ENCODE results near the gene PLA2G3. TPM values are rescaled to one million over a fixed set of nuclear protein-coding genes. Genes with fewer than 3 reads are reported as not detected.

Gene PLA2G3
- total RNA-seq, 1 donor from 2014 or later: not detected

DNA sequence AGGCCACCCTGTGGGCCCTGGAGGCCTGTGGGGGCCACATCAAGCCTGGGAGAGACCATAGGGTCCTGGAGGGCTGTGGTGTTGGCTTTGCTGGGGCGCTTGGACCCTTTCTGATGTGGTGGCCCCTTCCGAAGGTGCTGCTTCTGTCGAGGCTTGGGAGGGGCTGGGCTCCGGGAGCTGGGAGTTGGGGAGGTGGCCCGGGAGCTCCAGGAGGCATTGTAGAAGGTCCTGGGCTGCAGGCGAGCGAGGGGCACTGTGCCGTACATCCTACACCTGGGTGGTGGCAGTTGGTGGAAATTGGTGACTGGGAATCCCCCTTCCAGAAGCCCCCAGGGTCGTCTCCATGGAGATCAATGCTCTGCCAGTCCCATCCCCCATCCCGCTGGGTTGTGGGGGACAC lies 2.6 kb downstream of the PLA2G3 start:
- H3K4me1 ChIP-seq (ENCODE audit: control insufficient read depth in 3 of 3, insufficient read depth in 3 of 3, low read length in 3 of 3): no peaks in the 10 kb centered on the region
- H3K4me3 ChIP-seq (ENCODE audit: low read length in 3 of 3): no peak overlapping the region
- H3K27ac ChIP-seq (ENCODE audit: low read depth, low read length): no peak overlapping the region
- H3K36me3 ChIP-seq (ENCODE audit: control insufficient read depth in 3 of 3, insufficient read depth in 3 of 3, low read length in 3 of 3): no peaks in the 10 kb centered on the region
- no peak overlapping the region for H3K9ac ChIP-seq (ENCODE audit: low read depth in 1 of 3, low read length in 3 of 3)
- H3K27me3 ChIP-seq (ENCODE audit: control insufficient read depth in 3 of 3, insufficient read depth in 3 of 3, low read length in 3 of 3): peaks cover 14 to 33% (median 20%) of the 10 kb centered on the region in 3 donors
- H3K9me3 ChIP-seq (ENCODE audit: control insufficient read depth in 3 of 3, low read length in 3 of 3): no peaks in the 10 kb centered on the region

DNA sequence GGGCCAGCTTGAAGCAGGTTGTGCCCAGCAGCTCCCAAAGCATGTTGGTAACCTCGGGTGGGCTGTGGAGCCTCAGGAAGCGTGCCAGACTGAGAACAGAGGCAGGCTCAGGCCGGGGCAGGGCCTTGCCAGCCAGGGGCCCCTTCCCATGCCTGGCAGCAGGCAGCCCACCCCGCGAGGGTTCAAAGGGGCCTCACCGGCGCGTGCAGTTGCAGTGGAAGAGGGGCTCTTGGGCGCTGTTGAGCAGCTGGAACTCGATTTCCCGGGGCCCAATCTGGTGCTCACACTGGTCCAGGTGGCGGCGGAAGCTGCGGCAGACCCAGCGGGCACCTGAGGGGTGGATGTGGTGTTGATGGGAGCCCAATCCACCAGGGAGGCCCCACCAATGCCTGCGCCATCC lies 3.6 kb downstream of the PLA2G3 start:
- Histone ChIP-seq H3K9ac (ENCODE audit: low read depth in 1 of 3, low read length in 3 of 3) (no peak overlapping the region), H3K36me3 (ENCODE audit: control insufficient read depth in 3 of 3, insufficient read depth in 3 of 3, low read length in 3 of 3) (no peaks in the 10 kb centered on the region), H3K27me3 (ENCODE audit: control insufficient read depth in 3 of 3, insufficient read depth in 3 of 3, low read length in 3 of 3) (peaks cover 14 to 33% (median 20%) of the 10 kb centered on the region in 3 donors), H3K4me3 (ENCODE audit: low read length in 3 of 3) (no peak overlapping the region), H3K4me1 (ENCODE audit: control insufficient read depth in 3 of 3, insufficient read depth in 3 of 3, low read length in 3 of 3) (no peaks in the 10 kb centered on the region), H3K27ac (ENCODE audit: low read depth, low read length) (no peak overlapping the region), H3K9me3 (ENCODE audit: control insufficient read depth in 3 of 3, low read length in 3 of 3) (no peaks in the 10 kb centered on the region)

DNA sequence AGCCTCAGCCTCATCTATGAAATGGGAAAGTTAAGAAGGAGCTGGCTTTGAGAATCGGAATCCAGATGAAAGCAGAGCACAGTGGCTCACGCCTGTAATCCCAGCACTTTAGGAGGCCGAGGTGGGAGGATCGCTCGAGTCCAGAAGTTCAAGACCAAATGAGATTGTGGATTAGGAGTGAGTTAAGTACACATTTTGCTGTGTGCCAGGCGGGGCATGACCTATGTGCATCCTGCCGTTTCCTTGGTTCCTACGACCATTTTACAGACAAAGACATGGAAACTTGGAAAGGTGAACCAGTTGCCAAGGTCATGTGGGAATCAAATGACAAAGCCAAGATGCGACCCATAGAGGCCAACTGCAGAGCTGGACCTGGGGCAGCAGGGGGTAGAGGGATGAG lies 4.2 kb downstream of the PLA2G3 start:
- Histone ChIP-seq H3K27ac (ENCODE audit: low read depth, low read length) (no peak overlapping the region), H3K4me1 (ENCODE audit: control insufficient read depth in 3 of 3, insufficient read depth in 3 of 3, low read length in 3 of 3) (no peaks in the 10 kb centered on the region), H3K9me3 (ENCODE audit: control insufficient read depth in 3 of 3, low read length in 3 of 3) (no peaks in the 10 kb centered on the region), H3K9ac (ENCODE audit: low read depth in 1 of 3, low read length in 3 of 3) (no peak overlapping the region), H3K27me3 (ENCODE audit: control insufficient read depth in 3 of 3, insufficient read depth in 3 of 3, low read length in 3 of 3) (peaks cover 14 to 33% (median 20%) of the 10 kb centered on the region in 3 donors), H3K4me3 (ENCODE audit: low read length in 3 of 3) (no peak overlapping the region), H3K36me3 (ENCODE audit: control insufficient read depth in 3 of 3, insufficient read depth in 3 of 3, low read length in 3 of 3) (no peaks in the 10 kb centered on the region)

DNA sequence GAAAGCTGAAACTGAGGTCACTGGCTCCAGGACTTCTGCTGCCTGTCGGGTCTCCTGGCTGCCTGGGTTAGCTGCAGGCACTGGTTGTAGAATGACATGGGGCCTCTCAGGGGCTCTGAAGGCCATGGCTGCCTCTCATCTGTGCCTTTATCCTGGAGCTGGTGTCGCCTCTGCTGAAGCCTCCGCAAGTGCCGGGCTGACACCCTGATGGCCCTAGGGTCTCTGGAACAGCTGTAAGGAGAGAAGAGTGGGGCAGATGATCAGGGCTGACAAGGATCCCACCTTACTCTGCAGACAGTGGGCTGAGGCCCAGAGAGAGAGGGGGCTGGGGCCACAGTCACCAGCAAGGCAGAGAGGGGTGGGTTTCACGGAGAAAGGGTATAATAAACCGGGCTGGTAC lies 4.6 kb downstream of the PLA2G3 start:
- H3K36me3 ChIP-seq (ENCODE audit: control insufficient read depth in 3 of 3, insufficient read depth in 3 of 3, low read length in 3 of 3): peaks cover 0 to 2% (median 0%) of the 10 kb centered on the region in 3 donors
- H3K4me3 ChIP-seq (ENCODE audit: low read length in 3 of 3): no peak overlapping the region
- peaks cover 14 to 33% (median 20%) of the 10 kb centered on the region in 3 donors for H3K27me3 ChIP-seq (ENCODE audit: control insufficient read depth in 3 of 3, insufficient read depth in 3 of 3, low read length in 3 of 3)
- no peak overlapping the region for H3K27ac ChIP-seq (ENCODE audit: low read depth, low read length)
- H3K4me1 ChIP-seq (ENCODE audit: control insufficient read depth in 3 of 3, insufficient read depth in 3 of 3, low read length in 3 of 3): no peaks in the 10 kb centered on the region
- no peaks in the 10 kb centered on the region for H3K9me3 ChIP-seq (ENCODE audit: control insufficient read depth in 3 of 3, low read length in 3 of 3)
- no peak overlapping the region for H3K9ac ChIP-seq (ENCODE audit: low read depth in 1 of 3, low read length in 3 of 3)

DNA sequence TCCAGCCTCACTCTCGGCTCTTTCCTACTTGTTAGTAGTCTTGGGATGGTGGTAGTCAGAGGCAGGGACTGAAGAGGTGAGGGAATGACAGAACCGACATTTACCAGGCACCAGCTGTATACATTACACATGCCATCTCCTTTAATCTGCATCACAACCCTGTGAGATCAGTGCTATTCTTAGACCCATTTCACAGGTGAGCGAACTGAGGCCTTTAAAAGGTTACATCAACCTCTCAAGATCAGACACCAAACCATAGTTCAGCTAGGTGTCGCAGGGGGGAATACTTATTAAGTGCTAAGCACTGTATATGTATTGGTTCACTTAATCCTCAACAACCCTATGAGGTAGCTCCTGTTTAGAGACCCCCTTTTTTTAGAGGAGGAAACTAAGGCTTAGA lies 5.6 kb downstream of the PLA2G3 start:
- no peaks in the 10 kb centered on the region for H3K9me3 ChIP-seq (ENCODE audit: control insufficient read depth in 3 of 3, low read length in 3 of 3)
- H3K36me3 ChIP-seq (ENCODE audit: control insufficient read depth in 3 of 3, insufficient read depth in 3 of 3, low read length in 3 of 3): peaks cover 0 to 2% (median 0%) of the 10 kb centered on the region in 3 donors
- no peak overlapping the region for H3K4me3 ChIP-seq (ENCODE audit: low read length in 3 of 3)
- no peaks in the 10 kb centered on the region for H3K4me1 ChIP-seq (ENCODE audit: control insufficient read depth in 3 of 3, insufficient read depth in 3 of 3, low read length in 3 of 3)
- no peak overlapping the region for H3K27ac ChIP-seq (ENCODE audit: low read depth, low read length)
- no peak overlapping the region for H3K9ac ChIP-seq (ENCODE audit: low read depth in 1 of 3, low read length in 3 of 3)
- peaks cover 8 to 26% (median 14%) of the 10 kb centered on the region in 3 donors for H3K27me3 ChIP-seq (ENCODE audit: control insufficient read depth in 3 of 3, insufficient read depth in 3 of 3, low read length in 3 of 3)

DNA sequence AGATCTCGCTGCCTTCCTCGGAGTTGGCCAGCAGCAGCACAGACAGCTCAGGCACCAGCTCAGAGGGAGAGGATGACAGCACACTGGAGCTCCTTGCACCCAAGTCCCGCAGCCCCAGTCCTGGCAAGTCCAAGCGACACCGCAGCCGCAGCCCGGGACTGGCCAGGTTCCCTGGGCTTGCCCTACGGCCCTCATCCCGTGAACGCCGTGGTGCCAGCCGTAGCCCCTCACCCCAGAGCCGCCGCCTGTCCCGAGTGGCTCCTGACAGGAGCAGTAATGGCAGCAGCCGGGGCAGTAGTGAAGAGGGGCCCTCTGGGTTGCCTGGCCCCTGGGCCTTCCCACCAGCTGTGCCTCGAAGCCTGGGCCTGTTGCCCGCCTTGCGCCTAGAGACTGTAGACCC lies 6.4 kb downstream of the PLA2G3 start:
- Histone ChIP-seq H3K36me3 (ENCODE audit: control insufficient read depth in 3 of 3, insufficient read depth in 3 of 3, low read length in 3 of 3) (peaks cover 0 to 2% (median 0%) of the 10 kb centered on the region in 3 donors), H3K4me1 (ENCODE audit: control insufficient read depth in 3 of 3, insufficient read depth in 3 of 3, low read length in 3 of 3) (no peaks in the 10 kb centered on the region), H3K9me3 (ENCODE audit: control insufficient read depth in 3 of 3, low read length in 3 of 3) (no peaks in the 10 kb centered on the region), H3K4me3 (ENCODE audit: low read length in 3 of 3) (no peak overlapping the region), H3K9ac (ENCODE audit: low read depth in 1 of 3, low read length in 3 of 3) (no peak overlapping the region), H3K27ac (ENCODE audit: low read depth, low read length) (no peak overlapping the region), H3K27me3 (ENCODE audit: control insufficient read depth in 3 of 3, insufficient read depth in 3 of 3, low read length in 3 of 3) (peaks cover 7 to 19% (median 8%) of the 10 kb centered on the region in 3 donors)

DNA sequence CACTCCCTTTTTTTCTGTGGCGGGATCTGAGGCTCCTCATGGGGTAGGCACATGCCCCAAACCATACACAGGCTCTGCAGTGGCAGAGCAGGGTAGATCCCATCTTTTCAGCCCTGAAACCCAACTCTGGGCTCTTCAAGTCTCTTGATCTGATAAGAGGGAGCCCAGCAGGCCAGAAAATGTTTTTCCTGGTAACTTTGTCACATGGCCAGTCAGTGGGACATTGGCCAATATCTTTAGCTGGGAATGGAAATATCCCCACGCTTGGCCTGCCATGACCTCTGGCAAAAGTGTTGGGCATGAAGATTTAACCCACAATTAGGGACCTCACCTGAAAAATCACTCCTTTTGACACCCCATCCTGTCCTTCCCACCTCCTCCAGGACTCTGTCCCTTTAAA lies 9.4 kb downstream of the PLA2G3 start:
- Histone ChIP-seq H3K9ac (ENCODE audit: low read depth in 1 of 3, low read length in 3 of 3) (no peak overlapping the region), H3K4me1 (ENCODE audit: control insufficient read depth in 3 of 3, insufficient read depth in 3 of 3, low read length in 3 of 3) (no peaks in the 10 kb centered on the region), H3K27me3 (ENCODE audit: control insufficient read depth in 3 of 3, insufficient read depth in 3 of 3, low read length in 3 of 3) (no peaks in the 10 kb centered on the region), H3K36me3 (ENCODE audit: control insufficient read depth in 3 of 3, insufficient read depth in 3 of 3, low read length in 3 of 3) (peaks cover 0 to 4% (median 0%) of the 10 kb centered on the region in 3 donors), H3K9me3 (ENCODE audit: control insufficient read depth in 3 of 3, low read length in 3 of 3) (no peaks in the 10 kb centered on the region), H3K4me3 (ENCODE audit: low read length in 3 of 3) (no peak overlapping the region), H3K27ac (ENCODE audit: low read depth, low read length) (no peak overlapping the region)

DNA sequence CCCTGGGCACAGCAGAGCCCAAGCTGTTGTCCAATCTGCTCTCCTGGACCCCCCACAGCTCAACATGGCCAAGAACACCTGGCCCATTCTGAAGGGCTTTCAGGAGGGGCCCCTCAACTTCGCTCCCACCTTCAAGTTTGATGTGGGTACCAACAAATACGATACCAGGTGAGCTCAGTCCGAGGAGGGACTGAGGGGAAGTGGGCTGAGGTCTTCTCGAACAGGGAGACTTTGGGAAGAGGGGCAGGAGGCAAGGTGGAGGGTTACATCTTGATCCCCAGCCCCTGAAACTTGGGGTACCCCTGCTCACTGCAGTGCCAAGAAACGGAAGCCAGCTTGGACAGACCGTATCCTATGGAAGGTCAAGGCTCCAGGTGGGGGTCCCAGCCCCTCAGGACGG lies 12.2 kb downstream of the PLA2G3 start:
- Histone ChIP-seq H3K36me3 (ENCODE audit: control insufficient read depth in 3 of 3, insufficient read depth in 3 of 3, low read length in 3 of 3) (peaks cover 0 to 4% (median 0%) of the 10 kb centered on the region in 3 donors), H3K4me3 (ENCODE audit: low read length in 3 of 3) (no peak overlapping the region), H3K4me1 (ENCODE audit: control insufficient read depth in 3 of 3, insufficient read depth in 3 of 3, low read length in 3 of 3) (peaks cover under 1 to 7% (median 5%) of the 10 kb centered on the region in 3 donors), H3K9me3 (ENCODE audit: control insufficient read depth in 3 of 3, low read length in 3 of 3) (no peaks in the 10 kb centered on the region), H3K9ac (ENCODE audit: low read depth in 1 of 3, low read length in 3 of 3) (no peak overlapping the region), H3K27ac (ENCODE audit: low read depth, low read length) (no peak overlapping the region), H3K27me3 (ENCODE audit: control insufficient read depth in 3 of 3, insufficient read depth in 3 of 3, low read length in 3 of 3) (no peaks in the 10 kb centered on the region)

GRCh38 chr22:31127181-31127772 lies 13.0 kb downstream of the PLA2G3 start:
- H3K9ac ChIP-seq (ENCODE audit: low read depth in 1 of 3, low read length in 3 of 3): no peak overlapping the region
- H3K4me3 ChIP-seq (ENCODE audit: low read length in 3 of 3): no peak overlapping the region
- no peaks in the 10 kb centered on the region for H3K27me3 ChIP-seq (ENCODE audit: control insufficient read depth in 3 of 3, insufficient read depth in 3 of 3, low read length in 3 of 3)
- H3K4me1 ChIP-seq (ENCODE audit: control insufficient read depth in 3 of 3, insufficient read depth in 3 of 3, low read length in 3 of 3): peaks cover 9 to 16% (median 14%) of the 10 kb centered on the region in 3 donors
- peaks cover 0 to 4% (median 0%) of the 10 kb centered on the region in 3 donors for H3K36me3 ChIP-seq (ENCODE audit: control insufficient read depth in 3 of 3, insufficient read depth in 3 of 3, low read length in 3 of 3)
- no peak overlapping the region for H3K27ac ChIP-seq (ENCODE audit: low read depth, low read length)
- no peaks in the 10 kb centered on the region for H3K9me3 ChIP-seq (ENCODE audit: control insufficient read depth in 3 of 3, low read length in 3 of 3)

DNA sequence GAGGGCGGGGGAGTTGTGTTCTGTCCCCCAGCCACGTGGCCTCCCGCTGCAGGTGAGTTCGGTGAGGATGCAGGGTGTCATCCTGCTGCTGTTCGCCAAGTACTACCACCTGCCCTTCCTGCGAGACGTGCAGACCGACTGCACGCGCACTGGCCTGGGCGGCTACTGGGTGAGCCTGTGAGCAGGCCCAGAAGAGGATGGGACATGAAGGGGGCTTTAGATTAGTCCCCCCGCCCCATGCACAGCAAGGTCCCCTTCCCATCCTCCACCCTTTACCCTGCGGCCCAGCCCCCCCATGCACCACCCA lies 13.5 kb downstream of the PLA2G3 start:
- Histone ChIP-seq H3K27ac (ENCODE audit: low read depth, low read length) (no peak overlapping the region), H3K9me3 (ENCODE audit: control insufficient read depth in 3 of 3, low read length in 3 of 3) (no peaks in the 10 kb centered on the region), H3K9ac (ENCODE audit: low read depth in 1 of 3, low read length in 3 of 3) (no peak overlapping the region), H3K27me3 (ENCODE audit: control insufficient read depth in 3 of 3, insufficient read depth in 3 of 3, low read length in 3 of 3) (no peaks in the 10 kb centered on the region), H3K36me3 (ENCODE audit: control insufficient read depth in 3 of 3, insufficient read depth in 3 of 3, low read length in 3 of 3) (peaks cover 0 to 4% (median 0%) of the 10 kb centered on the region in 3 donors), H3K4me3 (ENCODE audit: low read length in 3 of 3) (no peak overlapping the region), H3K4me1 (ENCODE audit: control insufficient read depth in 3 of 3, insufficient read depth in 3 of 3, low read length in 3 of 3) (peaks cover 13 to 20% (median 18%) of the 10 kb centered on the region in 3 donors)
